DND-41 (cell line): ENCODE data around the gene CLPTM1L.

Experiments used
- ATAC-seq: fragments of 200-7000 bp; cut with Tn5 transposase; 3 replicates; pipeline ENCODE4 v1.9.1; 2021; ENCODE audit warnings: low read depth; ENCODE audit not compliant: insufficient read depth
- DNase-seq: peaks from one replicate; pipeline ENCODE4 v3.0.0-alpha.2; 2020
- H2AFZ ChIP-seq: 2 replicates; pipeline ENCODE4 v1.6.0; 2012; ENCODE audit warnings: low read depth, low read length
- H3K27ac ChIP-seq: 2 replicates; pipeline ENCODE4 v1.5.1; 2012; ENCODE audit warnings: low read length, inconsistent platforms
- H3K27me3 ChIP-seq: fragments of 200-600 bp; sonication (generic); 2 replicates; pipeline ENCODE4 v1.6.0; 2012; ENCODE audit warnings: low read length, mild to moderate bottlenecking, inconsistent platforms; ENCODE audit not compliant: insufficient read depth, poor library complexity
- H3K36me3 ChIP-seq: 2 replicates; pipeline ENCODE4 v1.5.1; 2012; ENCODE audit warnings: low read length, inconsistent platforms; ENCODE audit not compliant: insufficient read depth
- H3K4me1 ChIP-seq: 2 replicates; pipeline ENCODE4 v1.5.1; 2012; ENCODE audit warnings: mild to moderate bottlenecking, low read length; ENCODE audit not compliant: insufficient read depth
- H3K4me2 ChIP-seq: 2 replicates; pipeline ENCODE4 v1.6.0; 2012; ENCODE audit warnings: mild to moderate bottlenecking, moderate library complexity, low read length, inconsistent platforms; ENCODE audit not compliant: insufficient read depth
- H3K4me3 ChIP-seq, 2 experiments: fragments of 200-600 bp in 1 of 2; shearing (Covaris generic) in 1 of 2; 2 replicates each; pipeline ENCODE4 v1.5.1; 2012 to 2016; ENCODE audit warnings: inconsistent platforms in 2 of 2, low read length in 2 of 2, mild to moderate bottlenecking in 2 of 2, low read depth in 1 of 2, moderate library complexity in 1 of 2
- H3K79me2 ChIP-seq: 2 replicates; pipeline ENCODE4 v1.6.0; 2012; ENCODE audit warnings: low read length, inconsistent platforms; ENCODE audit not compliant: insufficient read depth
- H3K9ac ChIP-seq: 2 replicates; pipeline ENCODE4 v1.6.0; 2012; ENCODE audit warnings: low read depth, mild to moderate bottlenecking, inconsistent platforms, low read length, moderate library complexity
- H3K9me3 ChIP-seq: 2 replicates; pipeline ENCODE4 v1.5.1; 2012; ENCODE audit warnings: low read length, moderate library complexity, mild to moderate bottlenecking, inconsistent platforms; ENCODE audit not compliant: insufficient read depth, severe bottlenecking
- H4K20me1 ChIP-seq: 2 replicates; pipeline ENCODE4 v1.6.0; 2012; ENCODE audit warnings: low read length; ENCODE audit not compliant: insufficient read depth
- CTCF ChIP-seq: IDR thresholded peaks from 2 replicates; pipeline ENCODE4 v1.5.1; 2012; ENCODE audit warnings: borderline replicate concordance, low read length, moderate library complexity, mild to moderate bottlenecking; ENCODE audit not compliant: poor library complexity, severe bottlenecking; ENCODE audit errors: extremely low read depth
- EZH2 ChIP-seq: IDR thresholded peaks from 3 replicates; pipeline ENCODE4 v1.6.1; 2012; ENCODE audit warnings: borderline replicate concordance, low read depth, mild to moderate bottlenecking, moderate library complexity, low read length, inconsistent platforms; ENCODE audit not compliant: severe bottlenecking

CLPTM1L gene

GRCh38 chr5:1314564-1314982 lies 30.3 kb downstream of the CLPTM1L start:
- peak; percentile 39 for DNase-seq
- Histone ChIP-seq H3K4me1 (peaks cover 88% of the 10 kb centered on the region), H3K9me3 (peaks cover 20% of the 10 kb centered on the region), H3K27ac (peak overlapping the region; percentile 96), H2AFZ (no peak overlapping the region), H4K20me1 (no peaks in the 10 kb centered on the region), H3K79me2 (peaks cover 14% of the 10 kb centered on the region), H3K27me3 (no peaks in the 10 kb centered on the region), H3K36me3 (peaks cover 24% of the 10 kb centered on the region), H3K4me2 (peak overlapping the region; percentile 62), H3K4me3 (peak overlapping the region in 1 of 2 experiments; percentile 44; a peak in 2 of 4 replicates), H3K9ac (peak overlapping the region; percentile 88)
- ATAC-seq: no peak
- TF ChIP-seq CTCF (no peak), EZH2 (no peak)

DNA sequence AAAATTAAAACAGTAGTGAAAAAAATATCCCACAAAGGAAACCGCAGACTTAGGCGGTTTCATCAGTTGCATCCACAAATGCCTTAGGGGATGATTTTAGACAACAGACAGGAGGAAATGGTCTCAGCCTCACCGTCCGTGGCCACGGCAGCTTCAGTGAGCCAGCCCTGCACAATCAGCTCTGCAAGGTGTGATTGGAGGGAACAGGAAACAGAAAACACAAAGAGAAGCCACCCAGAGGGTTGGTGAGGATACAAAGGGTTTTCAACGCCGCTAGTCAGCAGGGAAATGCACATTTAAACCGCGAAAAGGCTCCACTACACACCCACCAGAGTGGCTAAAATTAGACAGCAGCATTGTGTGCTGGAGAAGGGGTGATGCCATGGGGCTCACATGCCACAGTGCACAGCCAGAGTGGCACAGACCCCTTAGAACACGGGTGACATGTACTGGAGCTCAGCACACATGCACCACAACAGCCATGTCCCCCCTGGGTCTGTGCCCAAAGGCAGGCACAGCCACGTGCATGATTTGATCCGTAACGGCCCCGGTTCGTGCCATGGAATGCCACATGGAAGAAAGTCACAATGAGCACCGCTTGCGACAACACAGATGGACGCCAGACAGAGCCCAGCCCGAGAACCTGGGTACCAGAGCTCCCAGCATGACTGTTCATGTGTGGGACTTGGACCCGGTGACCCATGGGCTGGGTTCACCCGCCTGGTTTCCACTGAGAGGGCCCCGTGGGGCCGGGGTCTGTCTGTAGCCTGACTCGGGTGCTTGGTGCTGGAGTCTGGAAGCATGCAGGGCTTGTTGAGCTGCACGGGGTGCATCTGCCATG lies 31.7 kb downstream of the CLPTM1L start:
- peak; percentile 93 for DNase-seq
- no peak for TF ChIP-seq EZH2
- no peak for TF ChIP-seq CTCF
- H3K27ac ChIP-seq: peak overlapping the region; percentile 96
- peak overlapping the region; percentile 62 for H3K4me2 ChIP-seq
- peak overlapping the region; percentile 88 for H3K9ac ChIP-seq
- H2AFZ ChIP-seq: no peak overlapping the region
- H3K79me2 ChIP-seq: peaks cover 12% of the 10 kb centered on the region
- peak overlapping the region in 1 of 2 experiments; percentile 44; a peak in 1 of 4 replicates for H3K4me3 ChIP-seq
- peaks cover 11% of the 10 kb centered on the region for H3K36me3 ChIP-seq
- peaks cover 20% of the 10 kb centered on the region for H3K9me3 ChIP-seq
- no peaks in the 10 kb centered on the region for H3K27me3 ChIP-seq
- no peaks in the 10 kb centered on the region for H4K20me1 ChIP-seq
- peak; percentile 58 for ATAC-seq
- H3K4me1 ChIP-seq: peaks cover 86% of the 10 kb centered on the region

DNA sequence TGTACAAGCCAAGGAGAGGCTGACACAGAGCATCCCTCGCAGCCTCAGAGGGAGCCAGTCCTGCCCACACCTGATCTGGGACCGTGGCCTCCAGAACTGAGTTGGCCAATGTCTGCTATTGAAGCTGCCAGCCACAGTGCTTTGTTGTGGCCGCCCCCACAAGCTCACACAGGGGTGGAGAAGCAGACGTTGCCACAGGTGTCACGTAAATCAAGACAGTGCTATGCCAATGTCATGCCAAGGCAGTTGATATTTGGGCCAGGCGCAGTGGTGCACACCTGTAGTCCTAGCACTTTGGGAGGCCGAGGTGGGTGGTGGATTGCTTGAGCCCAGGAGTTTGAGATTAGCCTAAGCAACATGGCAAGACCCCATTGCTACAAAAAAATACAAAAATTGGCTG lies 32.7 kb downstream of the CLPTM1L start:
- H3K4me2 ChIP-seq: peak overlapping the region; percentile 4
- peaks cover 79% of the 10 kb centered on the region for H3K4me1 ChIP-seq
- TF ChIP-seq EZH2 (no peak), CTCF (no peak)

More for the DNA sequence above, 32.7 kb downstream of the CLPTM1L start:
- Histone ChIP-seq H3K9me3 (peaks cover 20% of the 10 kb centered on the region), H3K27ac (peak overlapping the region; percentile 96), H3K36me3 (peaks cover under 1% of the 10 kb centered on the region; the same call in 1 of the 2 replicates), H3K27me3 (no peaks in the 10 kb centered on the region), H3K9ac (peak overlapping the region; percentile 49), H3K4me3 (no peak overlapping the region), H2AFZ (no peak overlapping the region), H3K79me2 (peaks cover 12% of the 10 kb centered on the region), H4K20me1 (no peaks in the 10 kb centered on the region)
- DNase-seq: peak; percentile 92
- peak; percentile 36 for ATAC-seq
